ENCODE measurements around the gene LMX1A. TPM values are rescaled to one million over a fixed set of nuclear protein-coding genes. Genes with fewer than 3 reads are reported as not detected.

LMX1A gene
- total RNA-seq, 1 donor from 2014 or later = not detected

DNA sequence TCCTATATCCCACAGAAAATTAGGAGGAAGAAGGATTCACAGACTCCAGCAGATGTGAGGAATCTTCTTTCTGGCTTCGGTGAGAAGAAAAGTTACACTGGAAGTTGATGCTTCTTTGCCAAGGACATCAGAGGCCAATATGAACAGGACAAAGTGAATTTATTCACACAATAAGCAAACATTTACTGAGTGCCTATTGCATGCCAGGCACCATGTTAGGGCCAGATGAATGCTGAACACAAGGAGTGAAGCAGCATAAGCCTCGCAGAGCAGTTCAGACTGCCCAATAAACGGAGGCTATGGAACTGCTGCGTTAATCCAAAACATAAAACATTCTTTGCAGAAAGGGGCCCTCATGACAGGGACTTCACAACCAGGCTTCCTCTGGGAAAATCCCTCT is 114.6 kb downstream of the LMX1A start:
- Histone ChIP-seq H3K4me3 (ENCODE audit: low read depth, low read length) (no peak overlapping the region), H3K36me3 (ENCODE audit: control insufficient read depth, insufficient read depth, low read length) (no peaks in the 10 kb centered on the region), H3K27me3 (ENCODE audit: control insufficient read depth, insufficient read depth, low read length) (peaks cover 8% of the 10 kb centered on the region)
- TF ChIP-seq, protein P1, sequence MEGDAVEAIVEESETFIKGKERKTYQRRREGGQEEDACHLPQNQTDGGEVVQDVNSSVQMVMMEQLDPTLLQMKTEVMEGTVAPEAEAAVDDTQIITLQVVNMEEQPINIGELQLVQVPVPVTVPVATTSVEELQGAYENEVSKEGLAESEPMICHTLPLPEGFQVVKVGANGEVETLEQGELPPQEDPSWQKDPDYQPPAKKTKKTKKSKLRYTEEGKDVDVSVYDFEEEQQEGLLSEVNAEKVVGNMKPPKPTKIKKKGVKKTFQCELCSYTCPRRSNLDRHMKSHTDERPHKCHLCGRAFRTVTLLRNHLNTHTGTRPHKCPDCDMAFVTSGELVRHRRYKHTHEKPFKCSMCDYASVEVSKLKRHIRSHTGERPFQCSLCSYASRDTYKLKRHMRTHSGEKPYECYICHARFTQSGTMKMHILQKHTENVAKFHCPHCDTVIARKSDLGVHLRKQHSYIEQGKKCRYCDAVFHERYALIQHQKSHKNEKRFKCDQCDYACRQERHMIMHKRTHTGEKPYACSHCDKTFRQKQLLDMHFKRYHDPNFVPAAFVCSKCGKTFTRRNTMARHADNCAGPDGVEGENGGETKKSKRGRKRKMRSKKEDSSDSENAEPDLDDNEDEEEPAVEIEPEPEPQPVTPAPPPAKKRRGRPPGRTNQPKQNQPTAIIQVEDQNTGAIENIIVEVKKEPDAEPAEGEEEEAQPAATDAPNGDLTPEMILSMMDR (IDR thresholded peaks at IDR 0.05; ENCODE audit: insufficient read depth, low read length, severe bottlenecking) = no peak
- DNase-seq (ENCODE audit: low read depth) = no peak
- FAIRE-seq = no peak

DNA sequence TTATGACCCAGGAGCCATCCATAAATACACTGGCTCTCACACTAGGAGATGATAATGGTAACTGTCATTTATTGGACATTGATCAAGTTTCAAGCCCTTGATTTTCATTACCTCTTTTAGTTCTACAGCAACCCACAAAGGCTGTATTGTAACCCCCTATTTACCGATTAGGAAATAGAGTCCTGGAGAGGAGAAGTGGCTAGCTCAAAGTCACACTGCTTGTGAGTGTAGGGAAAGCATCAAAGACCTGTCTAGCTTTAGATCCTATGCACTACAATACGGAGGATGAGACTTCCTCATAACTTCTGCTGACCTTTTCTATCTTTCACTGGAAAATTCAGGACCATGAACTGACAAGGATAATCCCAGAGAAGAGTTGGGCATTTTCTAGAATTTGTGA is 115.2 kb downstream of the LMX1A start:
- Histone ChIP-seq H3K4me3 (ENCODE audit: low read depth, low read length) (no peak overlapping the region), H3K36me3 (ENCODE audit: control insufficient read depth, insufficient read depth, low read length) (no peaks in the 10 kb centered on the region), H3K27me3 (ENCODE audit: control insufficient read depth, insufficient read depth, low read length) (peaks cover 11% of the 10 kb centered on the region)
- TF ChIP-seq, protein P1 (IDR thresholded peaks at IDR 0.05; ENCODE audit: insufficient read depth, low read length, severe bottlenecking) = no peak
- no peak for FAIRE-seq
- DNase-seq (ENCODE audit: low read depth) = no peak

GRCh38 chr1:165240492-165240891 is 116.0 kb downstream of the LMX1A start:
- peaks cover 17% of the 10 kb centered on the region for H3K27me3 ChIP-seq (ENCODE audit: control insufficient read depth, insufficient read depth, low read length)
- FAIRE-seq = no peak

DNA sequence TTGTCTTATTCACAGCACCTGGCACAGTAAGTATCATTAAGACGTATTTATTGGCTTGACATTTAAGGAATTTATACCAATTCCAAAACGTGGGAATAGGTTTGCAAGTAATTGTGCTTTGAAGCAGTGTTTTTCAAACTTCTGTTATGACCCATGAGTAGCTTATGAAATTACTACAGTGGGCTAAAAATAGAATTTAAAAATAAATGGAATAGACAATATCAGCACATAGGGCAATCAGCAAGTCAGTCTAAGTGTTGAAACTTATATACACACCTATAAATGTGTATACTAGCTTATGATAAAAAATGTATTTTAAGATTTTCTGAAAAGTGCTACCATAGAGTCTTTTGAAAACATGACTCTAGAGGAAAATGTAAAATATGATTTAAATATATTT is 116.6 kb downstream of the LMX1A start:
- FAIRE-seq (no peak), DNase-seq (ENCODE audit: low read depth) (no peak)
- Histone ChIP-seq H3K4me3 (ENCODE audit: low read depth, low read length) (no peak overlapping the region), H3K27me3 (ENCODE audit: control insufficient read depth, insufficient read depth, low read length) (peaks cover 22% of the 10 kb centered on the region), H3K36me3 (ENCODE audit: control insufficient read depth, insufficient read depth, low read length) (no peaks in the 10 kb centered on the region)
- TF ChIP-seq, protein P1 (IDR thresholded peaks at IDR 0.05; ENCODE audit: insufficient read depth, low read length, severe bottlenecking) = no peak

More at GRCh38 chr1:165240492-165240891, 116.0 kb downstream of the LMX1A start:
- Histone ChIP-seq H3K36me3 (ENCODE audit: control insufficient read depth, insufficient read depth, low read length) (no peaks in the 10 kb centered on the region), H3K4me3 (ENCODE audit: low read depth, low read length) (no peak overlapping the region)
- DNase-seq (ENCODE audit: low read depth) = no peak
- TF ChIP-seq, protein P1 (IDR thresholded peaks at IDR 0.05; ENCODE audit: insufficient read depth, low read length, severe bottlenecking) = no peak

DNA sequence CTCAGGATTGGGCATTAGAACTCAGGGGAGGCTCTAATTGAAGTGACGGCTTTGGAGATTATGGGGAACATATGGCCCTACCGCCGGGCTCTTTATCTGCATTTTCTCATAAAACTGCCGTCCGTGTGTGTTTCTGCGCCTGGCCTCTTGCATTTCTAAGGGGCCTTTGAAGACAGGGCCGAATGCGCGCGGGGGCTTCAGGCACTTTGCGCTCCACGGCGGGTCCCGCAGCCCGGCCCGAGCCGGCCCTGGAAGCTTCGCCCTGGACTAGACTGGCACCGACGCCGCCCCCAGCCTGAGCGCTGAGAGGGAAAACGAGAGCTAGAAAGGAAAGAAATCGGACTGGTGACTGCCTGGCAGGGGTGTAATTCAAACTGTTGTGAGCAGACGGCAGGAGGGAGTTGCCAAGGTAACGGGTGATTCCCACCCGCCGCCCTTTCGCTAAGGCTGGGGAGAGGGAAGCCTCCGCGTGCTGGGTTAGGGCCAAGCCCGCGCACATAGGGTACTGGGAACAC is 120.7 kb downstream of the LMX1A start:
- DNase-seq (ENCODE audit: low read depth) = no peak
- H3K4me3 ChIP-seq (ENCODE audit: low read depth, low read length) = no peak overlapping the region
- FAIRE-seq = no peak
- TF ChIP-seq, protein P1 (IDR thresholded peaks at IDR 0.05; ENCODE audit: insufficient read depth, low read length, severe bottlenecking) = no peak
- H3K36me3 ChIP-seq (ENCODE audit: control insufficient read depth, insufficient read depth, low read length) = no peaks in the 10 kb centered on the region
- H3K27me3 ChIP-seq (ENCODE audit: control insufficient read depth, insufficient read depth, low read length) = peaks cover 28% of the 10 kb centered on the region

GRCh38 chr1:165235155-165235776 is 121.2 kb downstream of the LMX1A start:
- TF ChIP-seq, protein P1 (IDR thresholded peaks at IDR 0.05; ENCODE audit: insufficient read depth, low read length, severe bottlenecking) = no peak
- no peaks in the 10 kb centered on the region for H3K36me3 ChIP-seq (ENCODE audit: control insufficient read depth, insufficient read depth, low read length)
- H3K27me3 ChIP-seq (ENCODE audit: control insufficient read depth, insufficient read depth, low read length) = peaks cover 25% of the 10 kb centered on the region
- no peak overlapping the region for H3K4me3 ChIP-seq (ENCODE audit: low read depth, low read length)
- DNase-seq (ENCODE audit: low read depth) (no peak), FAIRE-seq (no peak)

Measured in bronchial epithelial cell (primary cell).